Activated CD8-positive, alpha-beta memory T cell treated with anti-CD3 and anti-CD28 coated beads, Interleukin-2, amount 50 U/mL, for 1 hour (primary cell): ENCODE measurements around the gene HSPA14.
"Not testable (repeated sequence)": the region's sequence is repeated elsewhere in the genome, so short reads cannot be mapped to it uniquely, and the experiment has no call there.

Experiments used
- DNase-seq: peaks from one replicate; pipeline ENCODE4 v3.0.0-alpha.2; 2020; ENCODE audit errors: extremely low read depth

The HSPA14 gene

DNA sequence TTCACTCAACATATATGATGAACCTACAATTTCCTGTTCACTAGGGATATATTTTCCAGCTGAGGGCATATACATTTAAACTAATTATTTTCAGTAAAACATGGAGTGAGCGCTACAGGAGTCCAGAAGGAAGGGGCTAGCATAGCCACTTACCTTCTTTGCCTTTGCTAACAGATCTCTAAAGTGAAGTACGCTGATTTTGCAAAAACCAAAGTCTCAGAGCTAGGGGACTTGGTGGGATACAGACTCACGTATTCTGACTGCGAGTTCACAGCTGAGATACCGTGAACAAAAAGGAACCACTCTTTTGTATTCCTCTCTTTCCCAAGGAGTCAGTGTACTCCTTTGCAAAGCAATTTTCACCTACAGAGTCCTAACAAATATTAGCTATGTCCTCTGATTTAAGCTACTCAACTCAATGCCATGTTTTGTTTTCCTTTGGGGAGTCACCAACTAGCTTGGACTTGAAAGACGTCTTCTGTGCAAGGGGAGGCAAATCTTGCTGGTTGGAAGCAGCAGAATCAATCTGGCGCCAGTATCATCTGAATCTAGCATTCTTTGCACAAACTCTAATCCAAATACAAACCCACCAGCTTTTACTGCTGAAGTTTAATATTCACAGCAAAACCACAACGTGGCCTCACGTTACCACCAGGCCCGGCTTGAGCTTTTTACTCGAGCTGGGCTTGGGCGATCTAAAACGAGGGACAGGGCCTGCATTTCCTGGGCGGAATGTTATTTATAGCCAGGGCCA lies 926 bp upstream of the HSPA14 start:
- DNase-seq = no peak

DNA sequence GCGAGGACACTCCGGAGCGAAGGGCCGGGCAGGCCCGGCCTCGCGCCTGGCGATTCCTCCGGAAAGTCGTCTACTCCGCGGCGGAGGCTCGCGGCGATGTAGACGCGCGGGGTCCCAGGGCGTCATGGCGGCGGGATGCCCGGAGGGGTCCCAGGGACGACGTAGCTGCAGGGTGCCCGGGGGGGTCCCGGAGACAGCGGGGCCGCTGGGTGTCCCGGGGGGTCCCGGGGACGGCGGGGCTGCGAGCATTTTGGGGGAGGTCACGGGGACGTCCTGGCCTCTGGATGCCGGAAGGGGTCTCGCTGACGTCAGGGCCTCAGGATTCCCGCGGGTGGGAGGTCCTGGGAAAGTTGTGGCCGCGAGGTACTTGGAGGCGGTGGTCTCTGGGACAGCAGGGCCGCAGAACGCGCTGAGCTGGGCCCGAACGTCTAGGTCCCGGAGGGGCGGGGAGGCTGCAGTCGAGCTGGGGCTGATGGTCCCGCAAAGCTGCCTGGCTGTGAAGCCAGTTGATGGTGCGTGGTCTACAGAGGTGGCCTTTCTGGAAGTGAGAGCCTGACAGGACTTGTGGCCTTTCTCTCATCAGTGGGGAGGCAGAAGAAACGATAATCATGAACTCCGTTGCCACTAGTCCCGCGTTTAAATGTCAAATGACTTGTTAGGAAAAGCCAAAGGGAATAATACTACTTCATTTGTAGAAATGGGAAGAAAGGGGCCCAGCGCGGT lies 637 bp downstream of the HSPA14 start:
- DNase-seq = no peak

- no peak for DNase-seq
These were observed 1.2 kb downstream of the HSPA14 start for GRCh38 chr10:14839305-14839695.

DNA sequence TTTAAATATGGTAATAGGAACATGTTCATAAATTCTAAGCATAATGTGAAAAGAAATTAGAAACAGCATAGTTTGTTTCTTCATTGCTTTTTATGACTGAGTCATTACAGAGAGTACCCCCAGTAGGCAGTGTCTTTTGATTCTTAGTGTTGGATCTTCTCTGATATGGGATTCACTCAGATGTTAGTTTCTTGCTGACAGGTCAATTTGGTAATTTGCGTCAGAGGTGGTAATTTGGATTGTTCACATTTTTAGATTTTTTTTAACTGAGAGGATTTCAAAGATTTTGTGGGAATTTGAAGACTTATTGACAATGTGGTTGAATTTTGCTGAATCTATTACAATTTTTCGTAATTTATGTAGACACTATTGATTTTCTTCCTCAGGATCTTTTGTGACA lies 2.1 kb downstream of the HSPA14 start:
- no peak for DNase-seq

- no peak for DNase-seq
These were observed 5.4 kb downstream of the HSPA14 start for GRCh38 chr10:14843327-14843988.

DNA sequence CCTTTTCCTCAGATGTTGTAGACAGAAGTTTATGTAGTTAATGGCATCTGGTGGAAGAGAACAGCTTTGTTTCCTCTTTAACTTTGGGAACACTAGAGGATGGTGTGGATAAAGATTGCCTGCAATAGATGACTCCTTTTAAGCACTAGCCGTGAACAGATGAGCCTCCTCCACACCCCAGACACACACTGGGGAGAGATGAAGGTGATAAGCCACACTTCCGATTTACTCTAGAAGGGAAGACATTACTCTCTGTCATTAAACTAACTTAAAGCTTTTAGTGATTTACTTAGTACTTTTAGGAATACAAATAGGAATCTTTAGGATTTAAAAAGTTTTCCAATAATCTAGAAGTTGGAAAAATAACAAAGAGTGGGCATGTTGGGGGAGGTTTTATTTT lies 6.8 kb downstream of the HSPA14 start:
- DNase-seq = no peak

GRCh38 chr10:14852236-14852635 lies 14.1 kb downstream of the HSPA14 start:
- no peak for DNase-seq

DNA sequence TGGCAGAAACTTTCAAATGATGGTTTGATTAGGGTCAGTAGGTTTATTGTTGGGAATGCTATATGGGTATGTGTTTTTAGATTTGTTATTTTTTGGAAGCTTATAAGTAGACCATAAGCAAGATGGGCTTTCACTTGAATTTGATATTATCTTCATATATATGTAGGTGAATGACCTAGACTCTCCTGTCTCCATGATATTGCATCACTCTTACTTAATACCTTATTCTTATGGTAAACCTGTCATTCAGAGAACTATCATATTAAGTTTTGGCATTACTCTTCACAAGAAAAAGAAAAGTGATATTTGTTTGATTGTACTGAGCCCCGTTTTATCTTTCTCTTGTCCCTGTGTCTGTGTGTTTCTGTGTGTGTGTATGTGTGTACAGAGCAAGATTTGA lies 17.3 kb downstream of the HSPA14 start:
- no peak for DNase-seq

DNA sequence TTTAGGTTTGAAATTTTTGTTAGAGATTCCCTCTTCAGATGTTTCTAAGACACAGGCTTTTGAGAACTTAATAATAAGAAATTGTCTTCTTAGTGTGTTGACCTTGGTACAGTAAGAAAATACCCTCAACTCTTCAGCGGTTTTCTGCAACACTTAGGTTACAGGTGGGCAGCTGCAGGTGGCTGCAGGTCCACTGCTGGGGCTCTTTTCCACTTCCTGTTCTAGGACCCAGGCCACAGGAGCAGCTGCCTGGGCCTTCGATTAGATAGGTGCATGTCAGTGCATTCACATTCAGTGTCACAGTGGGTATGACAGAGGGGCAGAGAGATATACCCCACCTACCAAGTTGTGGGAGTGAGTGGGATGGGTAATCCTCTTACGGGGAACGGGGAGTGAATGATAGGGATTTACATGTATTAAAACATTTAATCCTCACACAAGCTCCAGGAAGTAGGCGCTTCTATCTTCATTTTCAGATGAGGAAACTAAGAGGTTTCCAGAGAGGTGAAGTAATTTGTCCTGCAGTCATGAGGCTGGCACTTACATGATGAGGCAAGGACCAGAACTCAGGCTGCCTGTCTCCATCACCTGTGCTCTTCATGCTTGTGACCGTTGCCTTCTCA lies 20.3 kb downstream of the HSPA14 start:
- no peak for DNase-seq

DNA sequence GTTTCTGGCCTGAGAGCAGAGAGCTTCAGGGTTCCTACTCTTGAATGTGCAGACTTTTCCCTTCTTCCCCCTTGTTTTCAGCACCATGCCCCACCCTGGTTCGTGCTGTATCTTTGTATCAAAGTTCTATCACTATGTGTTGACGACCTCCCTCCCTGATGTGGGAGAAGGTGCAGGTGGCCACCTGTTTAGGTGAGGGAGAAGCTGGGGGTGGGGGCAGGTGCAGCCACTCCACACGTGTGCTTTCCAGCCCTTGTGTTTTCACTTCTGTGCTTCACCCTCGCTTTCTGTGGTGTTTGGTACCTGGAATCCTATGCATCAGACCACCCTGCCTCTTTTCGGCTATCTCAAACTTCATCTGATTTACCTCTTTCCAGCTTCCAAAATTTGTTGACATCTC lies 20.9 kb downstream of the HSPA14 start:
- no peak for DNase-seq

DNA sequence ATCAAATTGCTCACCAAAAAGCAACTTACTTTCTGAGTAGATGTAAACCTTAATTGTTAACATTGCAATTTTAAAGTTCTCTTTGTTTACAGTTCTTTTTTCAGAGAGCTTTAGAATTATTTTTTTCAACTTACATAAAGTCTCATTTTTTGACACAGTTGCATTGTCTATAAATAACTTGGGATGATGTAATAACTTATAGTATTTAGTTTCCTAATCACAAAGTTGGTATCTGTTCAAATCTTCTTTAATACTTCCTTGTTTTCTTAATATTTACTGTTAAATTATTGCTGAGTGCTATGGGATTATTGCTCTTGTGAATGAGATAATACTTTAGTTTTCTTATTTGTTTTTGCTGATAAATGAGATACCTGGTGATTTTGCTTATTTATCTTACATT lies 21.7 kb downstream of the HSPA14 start:
- no peak for DNase-seq

DNA sequence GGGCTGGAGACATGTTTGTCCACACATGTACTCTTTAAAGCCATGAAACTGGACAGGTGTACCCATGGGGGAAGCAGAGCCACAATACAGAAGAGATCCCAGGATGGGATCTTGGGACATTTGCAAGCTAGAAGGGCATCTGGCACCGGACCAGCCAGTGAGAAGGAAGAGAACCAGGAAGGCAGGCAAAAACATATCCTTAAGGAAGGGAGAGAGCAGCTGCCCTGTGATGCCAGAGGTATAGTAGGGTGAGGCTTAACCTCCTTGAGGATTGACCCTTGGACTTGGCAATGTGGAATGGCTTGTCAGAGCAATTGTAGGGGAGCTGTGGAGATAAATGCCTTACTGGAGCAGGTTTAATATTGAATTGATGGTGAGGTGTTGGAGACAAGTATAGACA lies 22.7 kb downstream of the HSPA14 start:
- no peak for DNase-seq

DNA sequence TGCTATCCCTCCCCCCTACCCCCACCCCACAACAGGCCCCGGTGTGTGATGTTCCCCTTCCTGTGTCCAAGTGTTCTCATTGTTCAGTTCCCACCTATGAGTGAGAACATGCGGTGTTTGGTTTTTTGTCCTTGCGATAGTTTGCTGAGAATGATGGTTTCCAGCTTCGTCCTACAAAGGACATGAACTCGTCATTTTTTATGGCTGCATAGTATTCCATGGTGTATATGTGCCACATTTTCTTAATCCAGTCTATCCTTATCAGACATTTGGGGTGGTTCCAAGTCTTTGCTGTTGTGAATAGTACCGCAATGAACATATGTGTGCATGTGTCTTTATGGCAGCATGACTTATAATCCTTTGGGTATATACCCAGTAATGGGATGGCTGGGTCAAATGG lies 26.4 kb downstream of the HSPA14 start:
- DNase-seq = not testable (repeated sequence)

DNA sequence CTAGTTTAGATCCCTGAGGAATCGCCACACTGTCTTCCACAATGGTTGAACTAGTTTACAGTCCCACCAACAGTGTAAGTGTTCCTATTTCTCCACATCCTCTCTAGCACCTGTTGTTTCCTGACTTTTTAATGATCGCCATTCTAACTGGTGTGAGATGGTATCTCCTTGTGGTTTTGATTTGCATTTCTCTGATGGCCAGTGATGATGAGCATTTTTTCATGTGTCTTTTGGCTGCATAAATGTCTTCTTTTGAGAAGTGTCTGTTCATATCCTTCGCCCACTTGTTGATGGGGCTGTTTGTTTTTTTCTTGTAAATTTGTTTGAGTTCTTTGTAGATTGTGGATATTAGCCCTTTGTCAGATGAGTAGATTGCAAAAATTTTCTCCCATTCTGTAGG lies 26.8 kb downstream of the HSPA14 start:
- not testable (repeated sequence) for DNase-seq

DNA sequence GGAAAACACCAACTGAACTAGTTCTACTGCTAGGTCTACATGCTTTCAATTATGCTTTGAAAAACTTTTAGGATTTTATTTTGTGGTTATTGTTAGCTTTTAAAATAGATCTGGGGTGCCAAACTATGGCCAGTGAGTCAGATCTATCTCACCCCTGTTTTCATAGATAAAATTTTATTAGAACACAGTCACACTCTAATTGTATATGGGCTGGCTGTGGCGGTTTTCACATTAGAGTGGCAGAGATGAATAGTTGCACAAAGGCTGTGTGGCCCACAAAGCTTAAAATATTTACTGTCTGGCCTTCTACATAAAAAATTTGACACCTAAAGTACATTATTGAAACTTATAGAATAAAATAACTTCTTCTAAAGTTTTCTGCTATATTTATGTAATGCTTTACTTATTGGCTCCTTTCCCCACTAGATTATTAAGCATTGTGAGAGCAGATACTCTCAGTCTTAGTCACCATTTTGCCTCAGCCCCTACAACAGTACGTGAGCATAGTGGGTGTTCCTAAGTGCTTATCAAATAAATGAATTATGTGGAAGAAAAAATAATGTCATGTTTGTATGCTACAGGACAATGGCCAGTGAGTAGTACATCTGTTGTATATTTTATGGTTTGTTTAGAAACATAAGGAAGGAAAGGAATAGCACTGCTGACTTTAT lies 35.1 kb downstream of the HSPA14 start:
- DNase-seq = no peak

DNA sequence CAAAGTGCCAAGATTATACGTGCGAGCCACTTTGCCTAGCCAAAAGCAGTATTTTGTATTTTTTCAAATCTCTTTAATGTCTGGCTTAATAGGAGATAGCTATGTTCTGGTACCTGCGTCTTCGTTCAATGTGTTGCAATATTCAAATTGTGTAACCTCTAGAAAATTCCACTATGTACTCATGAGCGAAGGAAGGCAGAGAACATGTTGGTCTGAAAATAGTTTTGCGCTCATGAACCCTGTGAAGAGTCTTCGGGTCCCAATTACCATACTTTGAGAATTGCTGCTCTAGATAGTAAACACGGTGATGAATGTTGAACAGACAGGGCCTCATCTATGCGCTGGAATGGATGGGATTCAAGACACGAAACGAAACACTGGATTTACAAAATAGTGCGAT lies 37.8 kb downstream of the HSPA14 start:
- DNase-seq = no peak

DNA sequence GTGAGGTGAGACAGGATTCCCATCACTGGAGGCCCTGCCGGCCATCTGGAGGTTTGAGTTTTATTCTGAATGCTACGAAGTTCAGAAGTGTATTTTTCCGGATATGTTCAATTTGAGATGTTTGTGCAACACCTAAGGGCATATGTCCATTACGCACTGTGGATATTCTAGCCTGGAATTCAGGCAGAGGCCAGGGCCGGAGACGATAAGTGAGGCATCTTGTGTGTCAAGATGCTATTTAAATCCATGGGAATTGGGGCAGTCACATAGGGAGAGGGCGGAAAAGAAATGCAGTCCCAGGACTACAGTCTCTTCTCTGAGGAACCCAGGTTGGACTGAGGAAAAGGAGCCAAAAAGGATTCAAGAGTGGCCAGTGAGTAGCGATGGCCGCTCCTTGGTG lies 38.7 kb downstream of the HSPA14 start:
- DNase-seq = no peak

DNA sequence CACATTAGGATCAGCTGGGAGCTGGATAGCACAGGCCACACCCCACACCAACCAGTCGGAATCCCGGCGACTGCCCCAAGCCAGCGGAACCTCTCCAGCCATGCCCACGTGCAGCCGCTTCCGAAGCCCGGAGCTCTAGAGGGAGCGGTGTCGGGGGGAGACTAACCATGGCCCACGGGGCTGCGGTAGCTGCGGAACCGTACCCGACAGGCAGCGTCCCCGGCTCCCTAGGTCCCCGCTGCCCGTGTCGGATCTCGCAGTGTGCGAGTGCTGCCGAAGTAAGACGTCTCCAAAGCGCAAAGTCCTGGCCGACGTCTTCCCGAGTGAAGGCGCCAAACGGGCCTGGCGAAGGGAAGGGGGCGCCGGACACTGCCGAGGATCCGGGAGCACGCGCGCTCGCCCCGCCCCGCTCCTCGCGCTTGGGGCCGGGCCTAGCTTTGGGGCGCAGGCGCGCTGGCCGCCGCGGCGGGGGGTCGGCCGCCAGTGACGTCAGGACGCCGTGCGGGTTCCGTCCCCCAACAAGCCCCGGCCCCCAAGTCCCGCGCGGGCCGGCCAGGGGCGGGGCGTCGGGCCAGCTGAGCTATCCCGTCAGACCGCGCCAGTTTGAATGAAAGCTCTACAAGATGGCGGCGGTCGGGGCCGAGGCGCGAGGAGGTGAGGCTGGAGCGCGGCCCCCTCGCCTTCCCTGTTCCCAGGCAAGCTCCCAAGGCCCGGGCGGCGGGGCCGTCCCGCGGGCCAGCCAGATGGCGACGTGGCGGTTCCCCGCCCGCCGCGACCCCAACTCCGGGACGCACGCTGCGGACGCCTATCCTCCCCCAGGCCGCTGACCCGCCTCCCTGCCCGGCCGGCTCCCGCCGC lies 40.4 kb downstream of the HSPA14 start, which contains the start of gene SUV39H2:
Gene SUV39H2, plus strand, starts transcription at position 601 of the 858 bp plus-strand sequence. Its CDS starts 23 bp downstream, at position 624.
- peak; percentile 61 for DNase-seq

DNA sequence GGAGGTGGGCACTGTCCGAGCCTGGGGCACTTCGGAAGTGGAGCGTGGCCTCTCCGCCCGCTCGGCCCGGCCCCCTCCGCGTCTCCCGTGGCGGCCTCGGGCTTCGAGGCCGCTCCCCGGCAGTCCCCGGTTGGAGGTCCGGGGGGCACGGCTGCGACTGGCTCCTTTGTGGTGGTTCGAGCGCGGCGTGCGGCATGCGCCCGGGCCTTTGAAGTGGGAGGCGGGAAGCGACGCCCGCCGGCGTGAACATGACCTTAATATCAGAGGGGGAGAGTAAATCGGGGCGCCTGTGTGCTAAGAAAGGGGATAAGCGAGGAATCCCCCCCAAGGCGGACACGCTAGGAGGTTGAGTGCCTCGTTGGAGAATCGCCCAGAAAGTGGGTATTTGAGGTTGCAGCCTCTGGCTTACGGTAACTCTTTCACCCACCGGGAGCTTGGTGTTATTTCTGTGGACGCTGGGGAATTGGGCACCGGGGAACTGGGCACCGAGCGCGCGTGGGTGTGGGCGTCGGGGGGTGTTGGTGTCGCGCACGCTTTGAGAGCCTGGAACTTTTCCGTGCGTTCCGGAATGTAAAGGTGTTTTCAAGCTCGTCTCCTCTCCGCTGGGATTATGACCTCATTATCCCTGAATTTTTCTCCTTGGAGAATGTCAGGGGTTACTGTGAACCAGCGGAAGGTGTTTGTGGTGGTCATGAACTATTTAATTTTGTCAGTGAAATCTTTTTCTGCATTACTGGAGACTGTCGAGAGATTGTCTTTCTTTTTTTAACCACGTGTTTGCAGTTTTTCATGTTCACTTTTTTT lies 41.2 kb downstream of the HSPA14 start:
- no peak for DNase-seq

DNA sequence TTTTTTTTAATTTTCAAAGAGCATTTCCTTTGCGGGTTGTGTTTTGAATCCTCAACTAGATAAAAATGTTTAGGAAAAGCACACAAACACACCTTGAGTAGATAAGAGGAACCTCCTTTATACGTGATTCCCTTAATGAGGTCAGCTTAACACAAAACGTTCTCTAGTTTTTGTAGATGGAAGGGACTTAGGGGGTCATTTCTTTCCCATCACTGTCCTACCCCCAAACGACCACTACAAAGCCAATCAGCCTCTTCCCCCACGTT lies 41.8 kb downstream of the HSPA14 start:
- DNase-seq = no peak
